GM12878 (cell line): Measurements from ENCODE around the gene DUS1L. TPM values are rescaled to one million over a fixed set of nuclear protein-coding genes. Genes with fewer than 3 reads are reported as not detected.
A peak's percentile ranks its signal among the peaks of the same experiment; 100 is the strongest.

Experiments
- ATAC-seq: fragments of 200-7000 bp; cut with Tn5 transposase; 3 replicates; pipeline ENCODE4 v1.9.1; 2020; ENCODE audit warnings: mild to moderate bottlenecking, moderate library complexity
- BruUV-seq: library from RNA; stranded (reverse); fragments of 400-500 nt; replicated peaks from 2 replicates; lab custom pipeline; 2021; lab: Mats Ljungman, UMichigan
- CTCF ChIA-PET: fragments of 300-600 bp; sonication (Branson Sonifier 250); formaldehyde crosslinking; extraction: SDS; loops from one replicate; lab custom pipeline; 2021; ENCODE audit warnings: inconsistent platforms; lab: Yijun Ruan, JAX
- POLR2A ChIA-PET: fragments of 350-600 bp; formaldehyde crosslinking; extraction: SDS; loops from one replicate; lab custom pipeline; 2021; ENCODE audit warnings: inconsistent platforms; lab: Charles Lee
- RAD21 ChIA-PET: fragments of 300-600 bp; sonication (Branson Sonifier 250); formaldehyde crosslinking; loops from one replicate; lab custom pipeline; 2023; ENCODE audit warnings: antibody characterized with exemption; ENCODE audit not compliant: unreplicated experiment; lab: Charles Lee
- SMC1A ChIA-PET: fragments of 300-600 bp; sonication (Branson Sonifier 250); formaldehyde crosslinking; loops from one replicate; lab custom pipeline; 2023; ENCODE audit not compliant: unreplicated experiment, uncharacterized antibody; lab: Charles Lee
- DNase-seq: peaks from one replicate; pipeline ENCODE4 v3.0.0-alpha.2; 2011; ENCODE audit warnings: low read depth, low spot score
- FAIRE-seq: peaks from 3 replicates; lab custom pipeline; 2011; peaks lifted over from hg19 to GRCh38; lab: Jason Lieb, UNC
- H2AFZ ChIP-seq: 2 replicates; pipeline ENCODE4 v1.6.0; 2011; ENCODE audit warnings: low read depth, low read length, control low read depth; ENCODE audit not compliant: control insufficient read depth
- H3K27ac ChIP-seq: 2 replicates; pipeline ENCODE4 v1.5.1; 2011; ENCODE audit warnings: control low read depth; ENCODE audit not compliant: control insufficient read depth, insufficient read depth
- H3K27me3 ChIP-seq, 2 experiments: replicated peaks in 1 of 2; 2 replicates each; pipeline versions ENCODE4 v1.6.0 to v1.6.1; 2011; ENCODE audit warnings: low read length in 1 of 2; ENCODE audit not compliant: control insufficient read depth in 2 of 2, insufficient read depth in 2 of 2
- H3K36me3 ChIP-seq, 2 experiments: 2 replicates each; pipeline ENCODE4 v1.5.1; 2011; ENCODE audit warnings: low read length in 1 of 2; ENCODE audit not compliant: control insufficient read depth in 2 of 2, insufficient read depth in 2 of 2
- H3K4me1 ChIP-seq: 2 replicates; pipeline ENCODE4 v1.6.1; 2011; ENCODE audit warnings: mild to moderate bottlenecking, low read length, moderate library complexity, mixed read lengths; ENCODE audit not compliant: control insufficient read depth, insufficient read depth
- H3K4me2 ChIP-seq: 2 replicates; pipeline ENCODE4 v1.6.0; 2011; ENCODE audit warnings: control low read depth; ENCODE audit not compliant: control insufficient read depth, insufficient read depth
- H3K4me3 ChIP-seq: fragments of 200-600 bp; sonication (generic); 2 replicates; pipeline ENCODE4 v1.5.1; 2016
- H3K79me2 ChIP-seq: 2 replicates; pipeline ENCODE4 v1.6.0; 2011; ENCODE audit warnings: low read length; ENCODE audit not compliant: control insufficient read depth, insufficient read depth
- H3K9ac ChIP-seq: 2 replicates; pipeline ENCODE4 v1.8.0; 2011; ENCODE audit warnings: low read length, control low read depth, mixed read lengths; ENCODE audit not compliant: control insufficient read depth, insufficient read depth
- H3K9me3 ChIP-seq: replicated peaks from 3 replicates; pipeline ENCODE4 v1.5.1; 2011; ENCODE audit warnings: mild to moderate bottlenecking, low read length; ENCODE audit not compliant: control insufficient read depth, insufficient read depth
- H4K20me1 ChIP-seq: 2 replicates; pipeline ENCODE4 v1.6.0; 2011; ENCODE audit not compliant: control insufficient read depth, insufficient read depth
- MTA3 ChIP-seq: IDR thresholded peaks from 2 replicates; pipeline ENCODE4 v1.6.1; 2012; ENCODE audit warnings: low read length, inconsistent platforms, borderline replicate concordance
- NFYA ChIP-seq: IDR thresholded peaks from 2 replicates; pipeline ENCODE4 v1.6.1; 2011; ENCODE audit warnings: low read depth, mild to moderate bottlenecking, low read length, improper control_type of control experiment, borderline replicate concordance
- PML ChIP-seq: IDR thresholded peaks from 2 replicates; pipeline ENCODE4 v1.6.1; 2012; ENCODE audit warnings: low read length, inconsistent platforms
- POLR2A ChIP-seq: IDR thresholded peaks from 2 replicates; pipeline ENCODE4 v1.6.1; 2011; ENCODE audit warnings: low read depth, mild to moderate bottlenecking, low read length
- POLR2AphosphoS2 ChIP-seq: IDR thresholded peaks from 2 replicates; pipeline ENCODE4 v1.6.1; 2011; ENCODE audit warnings: low read depth, mild to moderate bottlenecking, low read length, improper control_type of control experiment, moderate library complexity
- RB1 ChIP-seq: fragments of 450-650 bp; formaldehyde crosslinking; IDR thresholded peaks from 2 replicates; pipeline ENCODE4 v1.6.1; 2017; ENCODE audit warnings: mild to moderate bottlenecking, borderline replicate concordance
- RUNX3 ChIP-seq: IDR thresholded peaks from 2 replicates; pipeline ENCODE4 v1.6.1; 2012; ENCODE audit warnings: low read length, inconsistent platforms
- SIN3A ChIP-seq: IDR thresholded peaks from 2 replicates; pipeline ENCODE4 v1.6.1; 2012; ENCODE audit warnings: low read depth, low read length, improper control_type of control experiment
- SPI1 ChIP-seq: IDR thresholded peaks from 2 replicates; pipeline ENCODE4 v1.6.1; 2011; ENCODE audit warnings: low read depth, mild to moderate bottlenecking, low read length, moderate library complexity, borderline replicate concordance; ENCODE audit not compliant: insufficient read depth
- SUZ12 ChIP-seq: fragments of 200-600 bp; sonication (generic); IDR thresholded peaks from one replicate; pipeline ENCODE4 v1.6.1; 2018; ENCODE audit warnings: antibody characterized with exemption, mild to moderate bottlenecking; ENCODE audit not compliant: unreplicated experiment
- TBL1XR1 ChIP-seq: IDR thresholded peaks from 2 replicates; pipeline ENCODE4 v1.6.1; 2012; ENCODE audit warnings: low read depth, low read length, improper control_type of control experiment
- WGBS: methylation state at CpG from one replicate; pipeline ENCODE4 v1.1.6; 2016; ENCODE audit warnings: low lambda C conversion rate; ENCODE audit not compliant: insufficient replicate concordance, insufficient coverage; ENCODE audit errors: missing lambda C conversion rate; 5-methylcytosine and 5-hydroxymethylcytosine counted together
- in situ Hi-C: fragments of 300-500 bp; cut with MboI; formaldehyde crosslinking; loops from 9 replicates; pipeline ENCODE4 v1.14.3; 2018; ENCODE audit warnings: mixed read lengths
- intact Hi-C: fragments of 100-400 bp; cut with micrococcal nuclease; formaldehyde crosslinking; loops from one replicate; pipeline ENCODE4 v1.14.2; 2022; ENCODE audit not compliant: unreplicated experiment
- polyA plus RNA-seq, 11 experiments: library from polyadenylated mRNA; depleted of rRNA in 4 of 11; unstranded in 6 of 11; stranded (reverse) in 5 of 11; fragments of >200 nt; fragmentation: Nextera tagmentation in 4 of 11; fragmentation: Illumina TruSeq in 1 of 11; extraction: Ambion mirVana in 4 of 11; extraction: Trizol in 1 of 11; gene quantifications; 1 replicate in 1 of 11; 2 replicates in 10 of 11; pipeline versions ENCODE4 v1.2.1 to v1.2.3, GENCODE V29; 2011 to 2016; ENCODE audit warnings: inconsistent platforms in 2 of 11, missing spikeins in 2 of 11, low read depth in 1 of 11
- total RNA-seq, 4 experiments: library from RNA; depleted of rRNA in 3 of 4; stranded (reverse); fragments of >200 nt in 3 of 4; fragmentation: Illumina TruSeq in 1 of 4; extraction: Trizol in 1 of 4; gene quantifications; 2 replicates each; pipeline versions ENCODE4 v1.2.1 to v1.2.3, GENCODE V29; 2013 to 2021
- TF ChIP-seq, protein P1 (sequence below): fragments of 450-650 bp; formaldehyde crosslinking; IDR thresholded peaks from 2 replicates; pipeline ENCODE4 v1.4.0; 2022; ENCODE audit warnings: mild to moderate bottlenecking, moderate library complexity
- TF ChIP-seq, protein P2 (sequence below): fragments of 450-650 bp; IDR thresholded peaks from 2 replicates; pipeline ENCODE4 v1.6.1; 2017; ENCODE audit warnings: mild to moderate bottlenecking
- TF ChIP-seq, protein P3 (sequence below): fragments of 450-650 bp; IDR thresholded peaks from 2 replicates; pipeline ENCODE4 v1.6.1; 2018; ENCODE audit warnings: mild to moderate bottlenecking, low read depth, moderate library complexity; ENCODE audit not compliant: partially characterized antibody

DUS1L gene
- total and polyA plus RNA-seq, 10 of the 15 experiments (the other 5 are each of a cell fraction or from before 2014, with no cell fraction given) = 6.1 to 157 (median 44.5) TPM

DNA sequence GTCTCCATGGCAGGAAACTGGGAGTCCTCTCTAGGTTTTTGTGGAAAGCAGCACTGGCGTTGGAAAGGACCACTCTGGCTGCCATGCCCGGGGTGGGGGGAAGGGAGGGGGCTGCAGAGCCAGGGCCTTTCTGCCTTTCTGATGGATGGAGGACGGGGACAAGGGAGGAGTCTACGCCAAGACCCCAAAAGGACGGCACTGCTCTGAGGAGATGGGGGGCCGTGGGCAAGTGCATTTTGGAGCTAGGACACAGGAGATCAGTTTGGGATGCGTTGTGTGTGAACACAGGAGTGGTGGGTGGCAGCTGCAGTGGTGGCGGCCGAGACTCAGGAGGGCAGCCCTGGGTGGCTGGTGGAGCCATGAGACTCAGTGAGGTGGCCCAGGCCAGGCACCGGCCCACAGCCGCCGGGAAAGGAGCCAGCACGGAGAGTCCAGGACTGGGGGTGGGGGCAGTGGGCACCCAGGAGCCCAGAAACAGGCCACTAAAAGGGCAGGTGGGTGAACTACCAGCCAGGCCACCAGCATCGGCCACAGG, 45.0 kb downstream of the DUS1L start:
- Histone ChIP-seq H3K36me3 (no peaks in the 10 kb centered on the region; a peak in 2 of 4 replicates), H3K4me2 (peak overlapping the region; percentile 95), H3K4me3 (peak overlapping the region; percentile 89; the same call in 1 of the 2 replicates), H4K20me1 (no peaks in the 10 kb centered on the region), H3K4me1 (peaks cover 14% of the 10 kb centered on the region), H3K9me3 (no peaks in the 10 kb centered on the region), H3K79me2 (peaks cover 26% of the 10 kb centered on the region), H3K9ac (no peak overlapping the region), H2AFZ (no peak overlapping the region), H3K27ac (no peak overlapping the region), H3K27me3 (no peaks in the 10 kb centered on the region)
- in situ Hi-C loops = no loop called here
- ATAC-seq (no peak), DNase-seq (no peak), FAIRE-seq (no peak)
- no peak for TF ChIP-seq RB1
- TF ChIP-seq, protein P1, sequence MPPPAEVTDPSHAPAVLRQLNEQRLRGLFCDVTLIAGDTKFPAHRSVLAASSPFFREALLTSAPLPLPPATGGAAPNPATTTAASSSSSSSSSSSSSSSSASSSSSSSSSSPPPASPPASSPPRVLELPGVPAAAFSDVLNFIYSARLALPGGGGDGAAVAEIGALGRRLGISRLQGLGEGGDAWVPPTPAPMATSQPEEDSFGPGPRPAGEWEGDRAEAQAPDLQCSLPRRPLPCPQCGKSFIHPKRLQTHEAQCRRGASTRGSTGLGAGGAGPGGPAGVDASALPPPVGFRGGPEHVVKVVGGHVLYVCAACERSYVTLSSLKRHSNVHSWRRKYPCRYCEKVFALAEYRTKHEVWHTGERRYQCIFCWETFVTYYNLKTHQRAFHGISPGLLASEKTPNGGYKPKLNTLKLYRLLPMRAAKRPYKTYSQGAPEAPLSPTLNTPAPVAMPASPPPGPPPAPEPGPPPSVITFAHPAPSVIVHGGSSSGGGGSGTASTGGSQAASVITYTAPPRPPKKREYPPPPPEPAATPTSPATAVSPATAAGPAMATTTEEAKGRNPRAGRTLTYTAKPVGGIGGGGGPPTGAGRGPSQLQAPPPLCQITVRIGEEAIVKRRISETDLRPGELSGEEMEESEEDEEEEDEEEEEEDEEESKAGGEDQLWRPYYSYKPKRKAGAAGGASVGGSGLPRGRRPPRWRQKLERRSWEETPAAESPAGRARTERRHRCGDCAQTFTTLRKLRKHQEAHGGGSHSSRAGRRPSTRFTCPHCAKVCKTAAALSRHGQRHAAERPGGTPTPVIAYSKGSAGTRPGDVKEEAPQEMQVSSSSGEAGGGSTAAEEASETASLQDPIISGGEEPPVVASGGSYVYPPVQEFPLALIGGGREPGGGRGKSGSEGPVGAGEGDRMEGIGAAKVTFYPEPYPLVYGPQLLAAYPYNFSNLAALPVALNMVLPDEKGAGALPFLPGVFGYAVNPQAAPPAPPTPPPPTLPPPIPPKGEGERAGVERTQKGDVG = no peak
- no peak for TF ChIP-seq SIN3A
- TF ChIP-seq POLR2AphosphoS2 = no peak
- TF ChIP-seq, protein P2, sequence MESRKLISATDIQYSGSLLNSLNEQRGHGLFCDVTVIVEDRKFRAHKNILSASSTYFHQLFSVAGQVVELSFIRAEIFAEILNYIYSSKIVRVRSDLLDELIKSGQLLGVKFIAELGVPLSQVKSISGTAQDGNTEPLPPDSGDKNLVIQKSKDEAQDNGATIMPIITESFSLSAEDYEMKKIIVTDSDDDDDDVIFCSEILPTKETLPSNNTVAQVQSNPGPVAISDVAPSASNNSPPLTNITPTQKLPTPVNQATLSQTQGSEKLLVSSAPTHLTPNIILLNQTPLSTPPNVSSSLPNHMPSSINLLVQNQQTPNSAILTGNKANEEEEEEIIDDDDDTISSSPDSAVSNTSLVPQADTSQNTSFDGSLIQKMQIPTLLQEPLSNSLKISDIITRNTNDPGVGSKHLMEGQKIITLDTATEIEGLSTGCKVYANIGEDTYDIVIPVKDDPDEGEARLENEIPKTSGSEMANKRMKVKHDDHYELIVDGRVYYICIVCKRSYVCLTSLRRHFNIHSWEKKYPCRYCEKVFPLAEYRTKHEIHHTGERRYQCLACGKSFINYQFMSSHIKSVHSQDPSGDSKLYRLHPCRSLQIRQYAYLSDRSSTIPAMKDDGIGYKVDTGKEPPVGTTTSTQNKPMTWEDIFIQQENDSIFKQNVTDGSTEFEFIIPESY = no peak
- no peak for TF ChIP-seq SUZ12
- no peak for TF ChIP-seq NFYA
- TF ChIP-seq, protein P3, sequence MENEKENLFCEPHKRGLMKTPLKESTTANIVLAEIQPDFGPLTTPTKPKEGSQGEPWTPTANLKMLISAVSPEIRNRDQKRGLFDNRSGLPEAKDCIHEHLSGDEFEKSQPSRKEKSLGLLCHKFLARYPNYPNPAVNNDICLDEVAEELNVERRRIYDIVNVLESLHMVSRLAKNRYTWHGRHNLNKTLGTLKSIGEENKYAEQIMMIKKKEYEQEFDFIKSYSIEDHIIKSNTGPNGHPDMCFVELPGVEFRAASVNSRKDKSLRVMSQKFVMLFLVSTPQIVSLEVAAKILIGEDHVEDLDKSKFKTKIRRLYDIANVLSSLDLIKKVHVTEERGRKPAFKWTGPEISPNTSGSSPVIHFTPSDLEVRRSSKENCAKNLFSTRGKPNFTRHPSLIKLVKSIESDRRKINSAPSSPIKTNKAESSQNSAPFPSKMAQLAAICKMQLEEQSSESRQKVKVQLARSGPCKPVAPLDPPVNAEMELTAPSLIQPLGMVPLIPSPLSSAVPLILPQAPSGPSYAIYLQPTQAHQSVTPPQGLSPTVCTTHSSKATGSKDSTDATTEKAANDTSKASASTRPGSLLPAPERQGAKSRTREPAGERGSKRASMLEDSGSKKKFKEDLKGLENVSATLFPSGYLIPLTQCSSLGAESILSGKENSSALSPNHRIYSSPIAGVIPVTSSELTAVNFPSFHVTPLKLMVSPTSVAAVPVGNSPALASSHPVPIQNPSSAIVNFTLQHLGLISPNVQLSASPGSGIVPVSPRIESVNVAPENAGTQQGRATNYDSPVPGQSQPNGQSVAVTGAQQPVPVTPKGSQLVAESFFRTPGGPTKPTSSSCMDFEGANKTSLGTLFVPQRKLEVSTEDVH = no peak
- no peak for TF ChIP-seq MTA3
- TF ChIP-seq RUNX3 = no peak
- TF ChIP-seq TBL1XR1 = no peak
- TF ChIP-seq POLR2A = no peak
- TF ChIP-seq PML = no peak
- TF ChIP-seq SPI1 = no peak
- SMC1A ChIA-PET = interaction anchor here (1.1 to 1.8 kb wide), 3 partner anchors 61 to 66 kb away, joined by 3 to 8 read pairs (median 4); no protein-coding TSS in a partner anchor
- BruUV-seq = no TSS peak
- RAD21 ChIA-PET = interaction anchor here (0.8 to 4.4 kb wide), 9 partner anchors 10 to 98 kb away, joined by 3 to 68 read pairs (median 4); partner anchors contain the start of gene NOTUM
- intact Hi-C loops = loop anchor here (1.0 to 5.0 kb wide), 3 partner anchors 61 to 158 kb away; partner anchors contain the start of gene P4HB
- POLR2A ChIA-PET = interaction anchor here (0.6 to 1.5 kb wide), 4 partner anchors 17 to 85 kb away, joined by 3 to 8 read pairs (median 6); partner anchors contain the start of gene DCXR
- WGBS = 93% methylated on average over 14 of the region's 14 CpGs
- CTCF ChIA-PET = interaction anchor here (0.6 to 5.0 kb wide), 24 partner anchors 7 to 286 kb away, joined by 3 to 89 read pairs (median 4); partner anchors contain the start of genes DCXR and NOTUM
